Panc1 (cell line): ENCODE data around the gene ELAPOR1. TPM values are rescaled to one million over a fixed set of nuclear protein-coding genes. Genes with fewer than 3 reads are reported as not detected.

ENCODE experiments used
- ATAC-seq: fragments of 200-7000 bp; cut with Tn5 transposase; 2 replicates; pipeline ENCODE4 v1.9.1; 2020; ENCODE audit warnings: mild to moderate bottlenecking, moderate library complexity
- BruUV-seq: library from RNA; stranded (reverse); fragments of 400-500 nt; replicated peaks from 2 replicates; lab custom pipeline; 2021; lab: Mats Ljungman, UMichigan
- CTCF ChIA-PET: fragments of 300-600 bp; sonication (Branson Sonifier 250); formaldehyde crosslinking; loops from one replicate; lab custom pipeline; 2022; ENCODE audit warnings: antibody characterized with exemption; lab: Charles Lee
- POLR2A ChIA-PET: fragments of 300-600 bp; sonication (Branson Sonifier 250); formaldehyde crosslinking; loops from one replicate; lab custom pipeline; 2022; ENCODE audit warnings: antibody characterized with exemption; lab: Charles Lee
- DNase-seq: peaks from one replicate; pipeline ENCODE4 v3.0.0-alpha.2; 2010; ENCODE audit warnings: low read depth, low spot score
- H3K27ac ChIP-seq: 2 replicates; pipeline ENCODE4 v1.5.1; 2011; ENCODE audit warnings: mild to moderate bottlenecking, low read length, inconsistent platforms
- H3K27me3 ChIP-seq: fragments of 200-500 bp; sonication (Bioruptor generic); 2 replicates; pipeline ENCODE4 v1.6.0; 2014; ENCODE audit warnings: low read length, inconsistent platforms; ENCODE audit not compliant: control insufficient read depth, insufficient read depth
- H3K36me3 ChIP-seq: fragments of 200-500 bp; sonication (Bioruptor generic); 2 replicates; pipeline ENCODE4 v1.5.1; 2014; ENCODE audit warnings: inconsistent platforms, mild to moderate bottlenecking, low read length, moderate library complexity; ENCODE audit not compliant: control insufficient read depth, insufficient read depth
- H3K4me1 ChIP-seq: 2 replicates; pipeline ENCODE4 v1.5.1; 2011; ENCODE audit warnings: inconsistent platforms, mild to moderate bottlenecking, low read length, moderate library complexity; ENCODE audit not compliant: control insufficient read depth, insufficient read depth
- H3K4me3 ChIP-seq, 2 experiments: 2 replicates each; pipeline ENCODE4 v1.5.1; 2011 to 2012; ENCODE audit warnings: low read depth in 2 of 2, low read length in 2 of 2, mild to moderate bottlenecking in 2 of 2, inconsistent platforms in 1 of 2, moderate library complexity in 1 of 2
- H3K9me3 ChIP-seq: fragments of 200-500 bp; sonication (Bioruptor generic); 2 replicates; pipeline ENCODE4 v1.5.1; 2014; ENCODE audit warnings: low read depth, mild to moderate bottlenecking, inconsistent platforms, low read length, moderate library complexity; ENCODE audit not compliant: control insufficient read depth, insufficient read depth
- CTCF ChIP-seq: fragments of 450-650 bp; IDR thresholded peaks from 2 replicates; pipeline ENCODE4 v1.5.1; 2017; ENCODE audit warnings: mild to moderate bottlenecking
- POLR2AphosphoS5 ChIP-seq: IDR thresholded peaks from 2 replicates; pipeline ENCODE4 v1.6.1; 2012; ENCODE audit warnings: mild to moderate bottlenecking, low read depth, low read length, moderate library complexity
- REST ChIP-seq, 2 experiments: IDR thresholded peaks; 2 replicates each; pipeline ENCODE4 v1.6.1; 2011 to 2012; ENCODE audit warnings: low read depth in 2 of 2, control low read depth in 1 of 2, low read length in 1 of 2, mild to moderate bottlenecking in 1 of 2, moderate library complexity in 1 of 2; ENCODE audit not compliant: insufficient read depth in 1 of 2
- SIN3A ChIP-seq: IDR thresholded peaks from 2 replicates; pipeline ENCODE4 v1.6.1; 2012; ENCODE audit warnings: low read depth, mild to moderate bottlenecking, low read length, moderate library complexity, borderline replicate concordance; ENCODE audit not compliant: insufficient read depth
- TCF7L2 ChIP-seq: IDR thresholded peaks from 2 replicates; pipeline ENCODE4 v1.6.1; 2011; ENCODE audit warnings: mild to moderate bottlenecking, low read depth, low read length, inconsistent platforms
- in situ Hi-C: cut with HindIII; loops from 2 replicates; pipeline ENCODE4 v1.10.0; 2016; ENCODE audit warnings: low sequenced_read_pairs, low pct_unique_long_range_greater_than_20kb
- intact Hi-C: fragments of 100-400 bp; cut with micrococcal nuclease; formaldehyde crosslinking; loops from one replicate; pipeline ENCODE4 v1.10.0; 2022; ENCODE audit not compliant: unreplicated experiment
- total RNA-seq: library from RNA; stranded (reverse); gene quantifications from one replicate; pipeline ENCODE4 v1.2.1, GENCODE V29; 2021; ENCODE audit not compliant: unreplicated experiment

Gene ELAPOR1
- total RNA-seq, 1 experiment from 2014 or later = 0.28 TPM

- Histone ChIP-seq H3K36me3 (no peaks in the 10 kb centered on the region), H3K4me3 (no peak overlapping the region), H3K4me1 (no peaks in the 10 kb centered on the region), H3K27me3 (no peaks in the 10 kb centered on the region), H3K27ac (no peak overlapping the region), H3K9me3 (no peaks in the 10 kb centered on the region)
- POLR2A ChIA-PET = no interaction called here
- intact Hi-C loops = no loop called here
- CTCF ChIA-PET = no interaction called here
- in situ Hi-C loops = no loop called here
- ATAC-seq = no peak
- DNase-seq = no peak
- no TSS peak for BruUV-seq
- TF ChIP-seq TCF7L2 (no peak), POLR2AphosphoS5 (no peak), REST (IDR thresholded peaks at IDR 0.05; ENCODE audit: insufficient read depth in 1 of 2, low read depth in 2 of 2, low read length in 1 of 2) (no peak), SIN3A (no peak), CTCF (no peak)
These were observed 19.2 kb downstream of the ELAPOR1 start for GRCh38 chr1:109133002-109133706.

GRCh38 chr1:109133815-109134214, 19.9 kb downstream of the ELAPOR1 start:
- intact Hi-C loops = no loop called here
- no peaks in the 10 kb centered on the region for H3K27me3 ChIP-seq
- in situ Hi-C loops = no loop called here
- POLR2A ChIA-PET = no interaction called here
- no peak overlapping the region for H3K27ac ChIP-seq
- no peak overlapping the region for H3K4me3 ChIP-seq
- H3K4me1 ChIP-seq = no peaks in the 10 kb centered on the region
- TF ChIP-seq TCF7L2 (no peak), REST (IDR thresholded peaks at IDR 0.05; ENCODE audit: insufficient read depth in 1 of 2, low read depth in 2 of 2, low read length in 1 of 2) (no peak), CTCF (no peak), SIN3A (no peak), POLR2AphosphoS5 (no peak)
- DNase-seq (no peak), ATAC-seq (no peak)
- BruUV-seq = no TSS peak
- H3K36me3 ChIP-seq = no peaks in the 10 kb centered on the region
- CTCF ChIA-PET = no interaction called here
- H3K9me3 ChIP-seq = no peaks in the 10 kb centered on the region
